ENCODE measurements around the gene SERGEF.

DNA sequence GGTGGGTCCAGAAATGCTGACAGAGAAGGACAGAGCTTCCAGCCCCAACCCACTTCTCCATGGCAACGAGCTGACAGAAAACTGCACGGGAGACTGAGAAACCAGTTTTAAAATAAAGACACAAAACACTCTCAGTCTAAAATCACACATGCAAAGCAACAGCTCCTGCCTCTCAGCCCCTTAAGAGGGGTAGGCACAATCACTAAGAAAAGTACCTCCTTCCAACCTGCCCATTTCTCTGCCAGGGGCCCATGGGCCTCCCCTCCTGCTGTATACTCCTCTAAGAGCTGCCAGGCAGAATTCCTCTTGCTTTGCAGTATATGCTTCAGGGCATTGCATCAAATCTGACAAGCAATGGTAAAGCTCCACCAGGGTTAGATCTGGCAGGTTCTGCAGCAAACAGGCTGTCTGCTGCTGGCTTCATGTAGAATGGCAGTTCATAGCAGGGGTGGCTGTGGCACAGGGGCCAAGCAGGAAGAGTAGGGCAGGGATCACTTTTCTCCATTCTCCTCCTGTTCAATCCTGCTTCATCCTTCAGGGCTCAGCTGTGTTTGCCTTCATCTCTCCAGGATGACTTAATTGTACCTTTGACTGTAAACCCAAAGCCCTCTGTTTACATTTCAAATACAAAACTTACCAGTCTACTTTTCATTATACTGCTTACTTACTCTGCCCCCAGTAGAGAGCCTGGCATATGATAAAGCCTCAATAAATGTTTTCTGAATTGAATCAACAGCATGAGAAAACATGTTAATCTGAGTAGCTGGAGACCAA, 200.6 kb downstream of the SERGEF start:
- no peak for TF ChIP-seq POLR2AphosphoS5 (IDR thresholded peaks at IDR 0.05)
- TF ChIP-seq, protein P1, sequence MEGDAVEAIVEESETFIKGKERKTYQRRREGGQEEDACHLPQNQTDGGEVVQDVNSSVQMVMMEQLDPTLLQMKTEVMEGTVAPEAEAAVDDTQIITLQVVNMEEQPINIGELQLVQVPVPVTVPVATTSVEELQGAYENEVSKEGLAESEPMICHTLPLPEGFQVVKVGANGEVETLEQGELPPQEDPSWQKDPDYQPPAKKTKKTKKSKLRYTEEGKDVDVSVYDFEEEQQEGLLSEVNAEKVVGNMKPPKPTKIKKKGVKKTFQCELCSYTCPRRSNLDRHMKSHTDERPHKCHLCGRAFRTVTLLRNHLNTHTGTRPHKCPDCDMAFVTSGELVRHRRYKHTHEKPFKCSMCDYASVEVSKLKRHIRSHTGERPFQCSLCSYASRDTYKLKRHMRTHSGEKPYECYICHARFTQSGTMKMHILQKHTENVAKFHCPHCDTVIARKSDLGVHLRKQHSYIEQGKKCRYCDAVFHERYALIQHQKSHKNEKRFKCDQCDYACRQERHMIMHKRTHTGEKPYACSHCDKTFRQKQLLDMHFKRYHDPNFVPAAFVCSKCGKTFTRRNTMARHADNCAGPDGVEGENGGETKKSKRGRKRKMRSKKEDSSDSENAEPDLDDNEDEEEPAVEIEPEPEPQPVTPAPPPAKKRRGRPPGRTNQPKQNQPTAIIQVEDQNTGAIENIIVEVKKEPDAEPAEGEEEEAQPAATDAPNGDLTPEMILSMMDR (IDR thresholded peaks at IDR 0.05) = no peak
- no peak for TF ChIP-seq POLR2A (IDR thresholded peaks at IDR 0.05)
